Stimulated activated CD4-positive, alpha-beta T cell treated with anti-CD3 and anti-CD28 coated beads, Interleukin-15, amount 100 ng/mL, for 1 hour (primary cell): ENCODE measurements around the gene ROPN1B.
"Not testable (repeated sequence)": the region's sequence is repeated elsewhere in the genome, so short reads cannot be mapped to it uniquely, and the experiment has no call there.

Experiments
- DNase-seq, 2 donors: peaks; one replicate each; pipeline ENCODE4 v3.0.0-alpha.2; 2020; ENCODE audit warnings: low read depth in 1 of 2, low spot score in 1 of 2

The ROPN1B gene

DNA sequence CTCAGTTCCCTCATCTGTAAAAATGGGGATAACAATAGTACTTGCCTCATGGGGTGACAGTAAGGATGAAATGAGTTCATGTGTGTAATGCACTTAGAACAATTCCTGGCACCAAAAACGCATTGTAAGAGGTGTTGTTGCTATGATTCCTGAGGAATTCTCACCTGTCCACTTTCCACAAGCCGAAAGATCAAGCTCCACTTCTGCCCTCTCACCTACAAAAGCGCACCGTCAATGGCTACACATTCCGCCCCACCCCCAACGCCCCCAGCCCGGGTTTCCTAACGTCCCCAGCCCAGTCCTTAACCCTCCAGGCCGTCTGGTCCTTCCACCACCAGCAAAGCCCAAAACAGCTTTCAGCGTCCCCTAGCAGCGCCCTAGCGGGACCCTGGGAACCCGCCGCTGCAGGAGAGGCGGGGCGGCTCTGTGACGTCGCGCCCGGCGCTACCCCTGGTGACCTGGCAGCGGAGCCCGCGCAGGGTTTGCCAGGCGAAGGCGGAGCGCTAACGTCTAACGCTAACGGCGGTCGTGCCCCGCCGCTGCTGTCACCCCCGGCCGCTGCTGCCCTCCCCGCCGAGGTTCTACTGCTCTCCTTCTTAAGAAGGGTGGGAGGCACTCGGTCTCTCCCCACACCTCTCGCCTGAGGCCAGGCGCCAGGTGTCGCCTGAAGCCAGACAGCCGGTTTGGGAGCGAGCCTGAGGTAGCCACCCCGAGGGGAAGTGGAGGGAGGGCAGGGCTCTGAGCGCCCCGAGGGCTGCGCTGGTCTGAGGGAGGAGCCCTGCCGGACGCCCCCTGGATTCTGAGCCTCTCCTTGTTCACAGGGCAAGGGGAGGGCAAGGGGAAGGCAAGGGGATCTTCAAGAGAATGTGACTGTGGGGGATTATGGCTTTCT is at the start of gene ROPN1B:
Gene ROPN1B (plus strand): TSS at position 478 of the 892 bp plus-strand sequence. CDS start 2,877 bp downstream, outside the sequence.
- DNase-seq, result not testable (repeated sequence)

DNA sequence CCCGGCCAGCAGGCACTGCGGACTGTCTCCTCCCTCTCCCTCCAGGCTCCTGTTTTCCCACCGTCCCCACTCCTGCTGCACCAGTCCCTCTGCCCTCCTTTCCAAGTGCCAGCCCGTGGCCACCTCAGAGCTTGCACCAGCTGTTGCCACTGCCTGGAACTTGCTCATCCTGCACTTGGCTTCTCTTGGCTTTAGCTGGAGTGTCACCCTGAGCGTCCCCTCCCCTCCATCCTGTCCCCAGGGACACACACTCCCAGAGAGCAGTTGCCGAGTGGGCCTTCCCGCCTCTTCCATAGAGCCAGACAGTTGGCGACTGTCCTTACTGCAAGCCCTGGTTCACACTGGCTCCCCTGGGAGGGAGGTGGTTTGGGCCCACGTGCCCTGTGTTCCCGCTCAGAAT is 48.8 kb upstream of the ROPN1B start:
- not testable (repeated sequence) for DNase-seq

DNA sequence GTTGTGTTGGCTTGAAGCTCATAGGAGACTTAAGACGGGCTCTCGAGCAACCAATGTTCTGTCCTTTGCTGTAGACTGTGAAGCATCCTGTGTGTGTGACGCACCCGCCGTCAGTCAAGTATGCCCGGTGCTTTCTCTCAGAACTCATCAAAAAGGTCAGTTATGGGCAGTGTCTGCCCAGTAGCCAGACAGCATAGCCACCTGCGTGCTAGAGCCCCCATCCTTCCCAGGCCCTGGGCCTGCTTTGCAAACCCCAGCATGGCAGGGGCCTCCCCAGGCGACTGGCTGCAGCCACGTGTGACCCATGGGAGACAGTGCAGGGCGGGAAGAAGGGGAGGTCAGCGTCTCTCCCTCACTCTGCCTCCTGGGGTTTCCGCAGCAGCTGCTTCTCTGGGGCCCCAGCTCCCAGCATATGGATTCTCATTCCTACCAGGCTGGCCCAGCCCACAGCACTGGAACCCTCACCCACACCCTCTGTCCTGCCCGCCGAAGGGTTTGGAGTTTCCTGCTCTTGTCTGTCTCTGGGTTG is 48.2 kb upstream of the ROPN1B start:
- DNase-seq, result not testable (repeated sequence)

DNA sequence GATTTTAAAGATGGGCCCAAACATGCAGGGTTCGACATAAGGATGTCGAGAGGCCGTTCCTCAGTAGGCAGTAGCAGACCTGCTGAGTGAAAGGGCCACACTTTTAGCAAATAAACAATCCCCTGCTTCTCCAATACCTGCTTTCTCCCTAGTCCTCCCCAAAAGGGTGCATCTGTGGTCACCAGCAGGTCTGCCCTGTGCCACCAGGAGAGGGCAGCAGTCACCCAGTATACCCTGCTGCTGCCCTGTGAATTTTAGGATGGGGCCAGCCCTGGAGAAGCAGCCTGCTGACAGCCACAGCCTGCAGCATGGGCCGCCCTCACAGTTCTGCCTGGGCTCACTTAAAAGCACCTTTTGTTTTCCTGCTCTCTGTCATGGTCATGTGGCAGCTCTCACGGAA is 47.3 kb upstream of the ROPN1B start:
- DNase-seq, result peak in 1 of 2 donors; percentile 32

DNA sequence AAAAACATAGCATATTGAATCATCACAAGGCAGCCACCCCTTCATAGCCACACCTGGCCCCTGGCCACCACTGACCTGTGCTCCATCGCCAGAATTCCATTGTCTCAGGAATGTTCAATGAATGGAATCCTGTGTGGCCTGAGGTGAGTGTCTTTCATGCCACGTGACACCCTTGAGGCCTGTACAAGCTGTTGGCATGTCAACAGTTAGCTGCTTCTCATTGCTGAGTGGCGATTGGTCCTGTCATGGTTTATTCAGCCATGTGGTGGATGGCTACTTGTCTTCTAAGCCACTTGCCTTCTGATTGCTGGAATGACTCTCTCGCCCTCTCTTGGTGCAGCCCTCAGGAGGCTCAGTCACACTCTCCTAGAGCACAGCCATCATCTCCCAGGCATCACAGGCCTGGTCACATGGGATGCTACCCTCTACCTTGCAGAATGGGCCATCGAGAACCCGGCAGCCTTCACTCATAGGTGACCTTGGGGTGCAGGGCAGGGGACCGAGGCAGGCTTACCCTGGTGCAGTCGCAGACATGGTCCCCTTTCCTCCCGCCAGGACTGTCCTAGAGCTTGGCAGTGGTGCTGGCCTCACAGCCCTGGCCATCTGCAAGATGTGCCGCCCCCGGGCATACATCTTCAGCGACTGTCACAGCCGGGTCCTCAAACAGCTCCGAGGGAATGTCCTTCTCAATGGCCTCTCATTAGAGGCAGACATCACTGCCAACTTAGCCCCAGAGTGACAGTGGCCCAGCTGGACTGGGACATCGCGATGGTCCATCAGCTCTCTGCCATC is 45.5 kb upstream of the ROPN1B start:
- DNase-seq, result not testable (repeated sequence)

DNA sequence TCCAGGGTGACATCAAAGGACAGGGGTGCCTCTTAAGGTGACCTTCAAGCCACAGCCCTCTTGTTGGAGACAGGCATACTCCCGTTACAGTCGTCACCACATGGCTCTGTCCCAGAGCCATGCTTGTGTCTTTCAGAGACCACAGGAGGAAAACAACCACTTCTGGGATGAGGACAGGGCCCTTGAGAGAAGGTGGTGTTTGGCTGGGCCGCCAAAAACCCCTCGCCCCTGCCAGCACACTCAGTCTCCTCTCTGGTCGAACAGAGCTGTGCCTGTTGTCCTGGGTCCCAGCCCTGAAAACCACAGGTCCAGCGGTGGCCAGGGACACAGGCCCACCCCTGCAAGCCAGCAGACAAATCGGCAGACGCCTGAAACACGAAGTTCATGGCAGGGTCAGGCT is 44.7 kb upstream of the ROPN1B start:
- DNase-seq, result not testable (repeated sequence)

DNA sequence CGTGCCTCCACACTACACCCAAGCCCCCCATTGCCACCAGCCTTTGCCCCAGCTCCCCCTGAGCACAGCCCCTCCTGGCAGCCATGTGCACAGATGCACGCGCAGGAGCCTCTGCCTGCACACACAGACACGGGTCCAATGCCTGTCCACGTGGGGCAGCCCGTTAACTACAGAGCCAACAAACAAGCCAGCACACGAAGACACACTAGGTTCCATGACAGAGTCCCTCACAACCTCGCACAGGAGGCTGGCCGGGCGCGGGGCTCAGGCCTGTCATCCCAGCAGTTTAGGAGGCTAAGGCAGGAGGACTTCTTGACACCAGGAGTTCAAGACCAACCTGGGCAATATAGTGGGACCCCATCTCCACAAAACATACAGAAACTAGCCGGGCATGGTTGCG is 43.3 kb upstream of the ROPN1B start:
- not testable (repeated sequence) for DNase-seq

DNA sequence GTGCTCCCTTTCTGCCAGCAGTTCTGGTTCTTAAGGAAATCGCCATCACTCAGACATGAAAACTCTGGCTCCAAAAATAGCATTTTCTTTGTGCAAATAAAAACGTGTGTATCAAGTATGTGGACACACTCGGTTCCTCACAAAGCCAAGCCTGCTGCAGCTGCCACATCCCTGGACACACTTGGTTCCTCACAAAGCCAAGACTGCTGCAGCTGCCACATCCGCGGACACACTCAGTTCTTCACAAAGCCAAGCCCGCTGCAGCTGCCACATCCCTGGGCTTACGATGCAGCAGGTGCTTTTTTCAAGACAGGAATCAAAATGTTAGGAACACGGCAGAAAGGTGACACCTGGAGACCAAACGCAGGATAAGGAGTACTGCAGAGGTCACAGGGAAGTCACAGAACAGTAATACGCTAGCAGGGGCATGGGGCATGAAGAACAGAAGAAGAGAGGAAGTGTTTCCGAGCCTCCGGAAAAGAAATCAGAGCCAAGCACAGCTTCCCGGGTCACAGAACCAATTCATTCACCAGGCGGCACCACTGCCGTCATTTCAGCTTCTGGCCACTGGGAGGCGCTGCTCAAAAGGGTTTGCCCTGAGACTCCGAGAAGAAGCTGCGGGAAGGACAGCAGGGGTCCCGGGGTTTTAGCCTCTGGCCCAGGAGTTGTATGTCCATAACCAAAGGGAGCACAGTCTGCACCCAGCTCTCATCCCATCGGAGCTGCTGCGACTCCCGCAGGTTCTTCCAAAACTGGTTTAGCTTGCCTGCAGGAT is 40.0 kb upstream of the ROPN1B start:
- peak; percentile 32 to 58 for DNase-seq

DNA sequence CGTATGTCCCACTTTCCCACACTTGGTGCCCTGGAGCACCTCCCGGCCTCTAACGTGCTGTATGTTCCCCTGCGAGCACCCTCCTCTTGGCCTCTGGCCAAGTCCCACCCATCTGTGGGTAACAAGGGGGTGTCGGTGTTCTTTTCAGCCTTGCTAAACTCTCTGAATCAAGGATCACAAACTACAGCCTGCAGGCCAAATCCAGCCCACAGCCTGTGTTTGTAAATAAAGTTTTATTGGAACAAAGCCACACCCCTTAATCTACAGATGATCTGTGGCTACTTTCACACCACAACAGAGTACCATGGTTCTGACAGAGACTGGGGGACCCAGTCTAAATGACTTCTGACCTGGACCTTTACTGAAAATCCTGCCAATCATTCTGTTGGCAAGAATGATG is 39.2 kb upstream of the ROPN1B start:
- not testable (repeated sequence) for DNase-seq

DNA sequence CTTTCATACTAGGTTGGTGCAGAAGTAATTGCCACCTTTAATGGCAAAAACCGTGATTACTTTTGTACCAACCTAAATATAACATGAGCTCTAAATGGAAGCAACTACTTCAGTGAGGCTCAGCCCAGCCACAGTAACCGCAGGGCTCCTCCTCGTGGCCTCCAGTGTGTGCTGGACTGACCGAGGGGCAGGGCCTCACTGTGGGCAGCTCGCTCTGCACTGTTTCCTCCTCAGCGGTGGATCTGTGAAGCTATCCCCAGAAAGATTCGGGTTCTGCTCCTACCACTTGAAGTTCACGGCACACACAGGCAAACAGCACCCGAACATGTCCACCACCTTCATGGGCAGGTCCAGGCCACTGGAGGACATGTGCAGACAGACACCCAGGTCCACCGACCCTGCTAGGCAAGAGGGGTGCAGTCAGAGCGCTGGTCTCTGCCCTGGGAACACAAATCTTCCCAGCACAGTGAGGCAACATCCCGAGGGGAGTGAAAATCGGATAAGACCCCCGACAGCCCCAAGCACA is 37.6 kb upstream of the ROPN1B start:
- DNase-seq, result not testable (repeated sequence)

DNA sequence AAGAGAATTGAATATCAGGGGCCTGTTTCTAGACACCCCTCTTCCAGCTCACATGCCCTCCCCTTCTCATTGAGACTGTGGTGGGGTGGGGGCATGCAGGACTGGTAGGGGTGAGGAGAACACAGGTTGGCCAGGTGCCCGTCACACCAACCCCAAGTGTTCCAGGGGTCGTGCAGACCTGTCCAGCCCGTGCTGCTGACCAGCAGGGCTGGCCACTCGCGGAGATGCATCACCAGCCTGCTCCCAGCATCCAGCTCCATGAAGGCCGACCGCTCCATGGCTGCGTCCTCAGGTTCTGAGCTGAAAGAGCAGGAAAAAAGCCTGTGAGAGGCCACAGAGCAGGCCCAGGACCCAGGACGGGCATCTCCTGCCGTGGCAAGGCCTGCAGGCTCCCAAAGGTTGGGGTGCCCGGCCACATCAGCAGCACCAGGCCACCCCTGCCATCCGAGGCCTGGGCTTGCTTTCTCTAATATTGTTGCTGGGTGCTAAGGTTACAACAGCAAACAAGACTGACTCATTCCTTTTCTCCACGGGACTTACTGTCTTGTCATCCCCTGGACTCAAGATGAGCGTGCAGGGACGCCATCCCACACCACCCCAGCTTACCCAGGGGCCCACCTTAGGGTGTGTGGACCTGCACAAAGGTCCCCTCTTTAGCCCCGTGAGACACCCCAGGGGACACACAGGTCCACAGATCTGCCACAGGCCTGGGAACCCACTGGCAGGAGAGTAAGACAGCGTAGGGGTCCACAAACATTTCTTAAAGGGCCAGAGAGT is 35.4 kb upstream of the ROPN1B start:
- DNase-seq, result not testable (repeated sequence)

DNA sequence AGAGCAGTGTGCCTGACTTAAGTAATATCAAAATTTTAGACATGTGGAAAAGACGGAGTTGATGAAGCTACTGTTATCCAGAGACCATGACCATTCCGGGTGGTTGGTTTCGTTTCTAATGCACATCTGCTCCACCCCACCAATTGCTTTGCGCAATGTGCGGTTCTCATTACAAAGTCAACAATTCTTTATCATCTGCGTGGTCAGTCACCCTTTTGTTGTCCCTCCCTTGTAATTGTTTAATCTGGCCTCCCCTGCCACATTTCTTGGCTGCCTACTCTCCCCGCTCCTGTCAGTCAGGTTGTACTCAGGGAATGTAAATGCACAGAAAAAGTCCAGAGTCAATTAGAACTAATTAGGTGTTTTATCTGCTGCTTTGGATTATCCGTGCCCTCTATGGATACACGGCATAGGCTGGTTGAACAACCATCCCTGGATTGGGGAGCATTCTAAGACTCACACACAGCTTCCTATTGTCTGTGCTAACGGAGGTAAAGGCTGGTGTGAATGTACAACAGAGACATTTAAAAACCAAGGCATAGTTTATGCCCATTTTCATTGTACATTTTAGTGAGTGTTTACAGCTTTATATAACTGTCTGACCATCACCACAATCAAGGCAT is 33.6 kb upstream of the ROPN1B start:
- not testable (repeated sequence) for DNase-seq

DNA sequence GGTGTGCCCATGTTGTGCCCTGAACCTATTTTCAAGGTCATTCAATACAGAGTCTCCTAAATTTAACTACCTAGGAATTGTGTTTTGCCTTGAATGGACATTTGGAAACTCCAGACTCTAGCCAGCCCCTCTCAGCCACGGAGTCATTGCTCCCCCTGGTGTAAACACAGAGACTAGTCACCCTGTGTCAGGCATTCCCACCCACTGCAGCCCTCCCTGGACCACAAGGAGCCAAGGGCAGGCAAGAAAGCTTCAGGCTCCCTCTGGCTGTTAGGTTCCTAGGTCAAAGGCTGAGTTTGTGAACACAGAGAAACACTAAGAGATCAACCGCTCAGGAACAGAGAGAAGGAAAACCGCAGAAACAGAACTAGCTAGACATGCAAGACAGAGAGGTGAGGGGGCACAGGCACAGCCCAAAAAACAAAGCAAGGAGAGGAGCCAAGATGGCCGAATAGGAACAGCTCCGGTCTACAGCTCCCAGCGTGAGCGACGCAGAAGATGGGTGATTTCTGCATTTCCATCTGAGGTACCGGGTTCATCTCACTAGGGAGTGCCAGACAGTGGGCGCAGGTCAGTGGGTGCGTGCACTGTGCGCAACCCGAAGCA is 32.7 kb upstream of the ROPN1B start:
- not testable (repeated sequence) for DNase-seq

DNA sequence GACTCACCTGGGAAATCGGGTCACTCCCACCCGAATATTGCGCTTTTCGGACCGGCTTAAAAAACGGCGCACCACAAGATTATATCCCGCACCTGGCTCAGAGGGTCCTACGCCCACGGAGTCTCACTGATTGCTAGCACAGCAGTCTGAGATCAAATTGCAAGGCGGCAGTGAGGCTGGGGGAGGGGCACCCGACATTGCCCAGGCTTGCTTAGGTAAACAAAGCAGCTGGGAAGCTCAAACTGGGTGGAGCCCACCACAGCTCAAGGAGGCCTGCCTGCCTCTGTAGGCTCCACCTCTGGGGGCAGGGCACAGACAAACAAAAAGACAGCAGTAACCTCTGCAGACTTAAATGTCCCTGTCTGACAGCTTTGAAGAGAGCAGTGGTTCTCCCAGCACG is 32.1 kb upstream of the ROPN1B start:
- not testable (repeated sequence) for DNase-seq

DNA sequence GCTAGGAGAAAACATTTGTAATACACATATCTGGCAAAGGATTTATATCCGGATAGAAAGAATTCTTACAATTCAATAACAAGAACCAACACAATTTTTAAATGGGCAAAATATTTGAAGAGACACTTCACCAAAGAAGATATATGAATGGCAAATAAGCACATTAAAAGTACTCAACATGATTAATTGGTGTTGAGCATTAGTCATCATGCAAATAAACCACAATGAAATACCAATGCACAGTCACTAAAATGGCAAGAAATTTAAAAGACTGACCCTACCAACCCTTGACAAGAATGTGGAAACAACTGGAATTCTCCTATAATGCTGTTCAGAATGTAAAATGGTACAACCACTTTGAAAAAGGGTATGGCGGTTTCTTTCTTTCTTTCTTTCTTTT is 21.2 kb upstream of the ROPN1B start:
- DNase-seq, result not testable (repeated sequence)

DNA sequence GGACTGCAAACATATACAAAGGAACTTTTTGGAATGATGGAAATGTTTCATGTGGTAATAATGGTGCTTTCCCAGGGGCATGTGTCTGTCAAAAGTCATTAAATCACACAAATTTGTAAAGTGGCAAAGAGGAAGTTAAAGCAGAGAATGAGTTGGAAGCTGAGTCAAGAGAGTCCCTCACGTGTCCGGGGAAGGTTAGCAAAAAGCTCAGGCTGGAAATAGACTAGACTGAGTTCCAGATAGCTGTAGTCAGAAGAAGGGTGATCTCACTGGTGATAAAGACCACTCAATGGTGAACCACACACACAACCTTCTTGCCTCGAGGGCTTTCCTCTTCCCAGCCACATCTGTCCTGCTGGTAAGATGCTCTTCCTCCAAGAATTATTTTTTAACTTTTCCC is 20.1 kb upstream of the ROPN1B start:
- not testable (repeated sequence) for DNase-seq

DNA sequence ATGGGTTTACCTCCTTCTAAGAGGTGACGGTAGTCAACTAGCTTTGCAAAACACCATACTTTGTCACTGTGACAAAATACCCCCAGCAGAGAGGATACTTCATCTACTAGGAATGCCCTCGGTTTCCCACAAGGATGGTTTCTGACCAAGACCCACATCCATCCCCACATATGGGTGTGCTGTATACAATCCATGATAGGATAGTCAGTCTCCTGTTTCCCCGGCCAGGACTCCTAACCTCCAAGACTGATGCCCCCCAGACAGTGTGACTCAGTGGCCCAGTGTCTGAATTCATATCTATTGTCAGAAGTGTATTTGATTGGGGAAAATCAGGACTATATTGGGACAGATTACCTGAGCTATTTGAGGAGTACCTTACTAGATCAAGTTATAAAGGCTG is 17.8 kb upstream of the ROPN1B start:
- not testable (repeated sequence) for DNase-seq

DNA sequence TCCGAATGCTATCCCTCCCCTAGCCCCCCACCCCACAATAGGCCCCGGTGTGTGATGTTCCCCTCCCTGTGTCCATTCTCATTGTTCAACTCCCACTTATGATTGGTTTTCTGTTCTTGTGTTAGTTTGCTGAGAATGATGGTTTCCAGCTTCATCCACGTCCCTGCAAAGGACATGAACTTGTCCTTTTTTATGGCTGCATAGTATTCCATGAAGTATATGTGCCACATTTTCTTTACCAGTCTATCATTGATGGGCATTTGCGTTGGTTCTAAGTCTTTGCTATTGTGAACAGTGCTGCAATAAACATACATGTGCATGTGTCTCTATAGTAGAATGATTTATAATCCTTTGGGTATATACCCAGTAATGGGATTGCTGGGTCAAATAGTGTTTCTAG is 12.0 kb upstream of the ROPN1B start:
- DNase-seq, result not testable (repeated sequence)
